ENCODE results near the gene TBL1X.

TBL1X gene

DNA sequence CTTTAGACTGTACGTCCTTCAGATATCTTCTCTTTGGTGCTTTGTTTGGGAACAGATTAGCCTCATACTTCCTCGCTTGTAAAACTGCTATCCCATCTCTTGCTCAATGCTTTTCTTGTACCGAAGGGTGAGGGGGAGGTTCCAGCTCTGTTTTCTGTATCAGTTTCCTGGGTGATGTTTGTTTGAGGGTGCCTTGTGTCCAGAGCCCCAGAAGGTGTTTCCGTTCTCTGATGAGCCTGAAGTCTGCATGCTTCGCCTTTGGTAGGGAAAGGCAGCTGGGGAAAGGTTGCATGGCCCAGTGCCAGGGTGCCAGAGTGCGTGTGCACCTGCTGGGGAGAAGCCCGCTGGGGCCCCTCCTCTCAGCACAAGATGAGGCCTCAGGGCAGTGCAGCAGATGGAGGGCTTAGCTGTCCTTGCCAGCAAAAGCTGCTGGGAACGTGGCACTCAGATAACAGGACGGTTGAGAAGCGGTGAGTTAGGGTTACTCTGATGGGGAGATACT is 73.7 kb downstream of the TBL1X start:
- no peak for DNase-seq

DNA sequence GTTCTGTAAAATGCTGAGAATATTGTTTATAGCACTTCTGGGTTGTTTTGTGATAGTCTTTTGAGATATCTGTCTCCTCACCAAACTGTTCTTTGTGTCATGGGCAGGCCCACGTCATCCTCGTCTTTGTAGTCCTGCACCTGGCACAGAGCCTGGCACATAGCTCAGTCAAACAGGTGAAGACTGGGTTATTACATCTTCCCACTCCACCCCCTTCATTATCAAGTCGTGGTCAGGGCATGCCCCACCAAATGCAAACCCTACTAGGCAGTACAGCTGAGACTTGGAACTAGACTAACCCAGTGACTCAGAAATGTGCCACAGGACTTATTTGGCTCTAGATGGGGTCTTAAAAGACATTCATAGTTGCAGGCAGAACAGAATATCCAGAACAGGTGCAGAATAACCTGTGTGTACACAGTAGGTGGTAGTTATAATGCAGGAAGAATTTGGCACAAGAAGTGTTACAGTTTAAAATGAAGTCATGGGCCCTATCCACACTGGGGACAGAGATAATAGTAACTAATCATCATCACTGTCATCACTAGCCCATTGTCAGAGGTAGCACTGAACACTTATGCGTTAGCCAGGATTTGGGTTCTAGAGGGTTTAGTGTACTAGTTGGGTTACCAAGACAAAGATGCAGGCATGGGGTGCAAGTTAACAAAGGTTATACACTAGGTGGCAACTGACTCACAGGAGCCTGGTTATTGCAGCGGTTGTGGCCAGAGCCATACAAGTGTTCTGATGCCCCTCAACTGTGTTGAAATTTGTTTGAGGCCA is 74.9 kb downstream of the TBL1X start:
- DNase-seq, result no peak

DNA sequence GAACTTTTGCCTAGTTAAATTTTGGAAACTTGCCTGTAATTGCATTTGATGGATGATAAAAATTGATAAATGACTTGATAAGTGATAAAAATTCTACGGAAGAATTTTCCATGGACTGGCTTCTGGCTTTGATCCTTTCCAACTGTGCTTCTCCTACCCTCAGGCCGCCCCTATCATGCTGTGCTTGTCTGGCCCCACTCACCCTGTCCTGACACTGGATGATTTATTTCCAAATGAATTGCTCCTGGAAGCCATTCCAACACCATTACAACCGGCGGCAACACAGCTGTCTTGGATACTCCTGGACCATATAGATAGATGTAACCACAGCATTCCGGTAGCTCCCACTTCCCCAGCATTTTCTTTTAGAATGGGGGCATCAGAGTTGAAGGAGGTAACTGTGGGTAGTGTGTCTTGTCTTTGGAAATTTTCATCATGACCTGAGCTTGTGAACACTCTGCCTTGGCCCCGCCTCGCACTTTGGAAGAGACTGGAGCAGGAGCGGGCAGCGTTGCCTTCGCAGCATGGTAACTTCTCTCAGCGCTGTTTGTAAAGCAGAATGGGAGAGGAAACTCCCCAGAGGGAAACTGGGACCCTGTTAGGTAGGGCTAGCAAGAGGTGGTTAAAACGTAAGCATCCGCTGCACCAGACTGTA is 77.4 kb downstream of the TBL1X start:
- no peak for DNase-seq

DNA sequence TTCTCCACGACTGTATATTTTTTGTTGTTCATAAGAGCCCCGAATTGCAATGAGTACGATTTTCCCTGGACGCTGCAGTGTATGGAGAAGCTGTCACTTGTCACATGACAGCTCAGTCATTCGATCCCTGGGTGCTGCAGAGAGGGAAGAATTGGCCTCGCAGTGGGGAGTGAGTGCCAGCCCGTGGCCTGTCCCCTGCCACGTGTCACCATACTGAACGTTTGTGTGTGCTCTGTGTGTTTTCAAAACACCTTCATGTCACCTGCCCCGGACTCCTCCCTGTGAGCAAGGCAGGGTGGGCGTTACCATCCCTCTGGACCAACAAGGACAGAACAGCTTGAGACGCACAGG is 77.9 kb downstream of the TBL1X start:
- DNase-seq, result no peak

DNA sequence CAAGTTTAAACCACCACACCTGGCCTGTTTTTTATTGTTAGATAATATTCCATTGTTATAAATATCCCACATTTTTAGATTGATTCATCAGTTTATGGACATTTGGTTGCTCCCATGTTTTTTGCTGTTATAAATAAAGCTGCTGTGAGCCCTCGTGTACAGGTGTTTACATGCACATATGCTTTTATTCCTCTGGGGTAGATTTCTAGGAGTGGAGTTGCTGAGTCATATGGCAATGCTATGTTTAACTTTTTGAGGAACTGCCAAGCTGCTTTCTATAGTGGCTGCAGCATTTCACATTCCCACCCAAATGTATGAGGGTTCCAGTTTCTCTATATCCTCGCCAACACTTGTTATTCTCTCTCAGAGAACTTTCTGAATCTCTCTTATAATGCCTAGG is 90.5 kb downstream of the TBL1X start:
- DNase-seq, result no peak

DNA sequence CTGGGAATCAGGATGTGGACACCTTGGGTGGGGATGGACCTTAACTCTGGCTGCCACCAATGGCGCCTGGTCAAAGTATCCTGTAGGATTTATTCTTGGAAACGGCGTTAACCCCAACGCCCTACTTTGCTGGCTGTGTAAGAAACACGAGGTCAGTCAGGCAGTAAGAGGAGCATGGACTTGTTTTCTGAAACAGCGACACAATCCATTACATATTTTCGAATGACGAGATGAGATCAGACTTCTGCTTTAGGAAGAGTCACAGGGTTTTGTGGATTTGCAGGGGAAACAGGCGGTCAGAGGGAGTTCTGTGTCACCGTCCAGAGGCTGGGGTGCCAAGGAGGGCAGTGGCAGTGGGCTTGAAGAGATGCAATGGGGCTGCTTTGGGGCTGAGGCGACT is 92.2 kb downstream of the TBL1X start:
- DNase-seq, result no peak

DNA sequence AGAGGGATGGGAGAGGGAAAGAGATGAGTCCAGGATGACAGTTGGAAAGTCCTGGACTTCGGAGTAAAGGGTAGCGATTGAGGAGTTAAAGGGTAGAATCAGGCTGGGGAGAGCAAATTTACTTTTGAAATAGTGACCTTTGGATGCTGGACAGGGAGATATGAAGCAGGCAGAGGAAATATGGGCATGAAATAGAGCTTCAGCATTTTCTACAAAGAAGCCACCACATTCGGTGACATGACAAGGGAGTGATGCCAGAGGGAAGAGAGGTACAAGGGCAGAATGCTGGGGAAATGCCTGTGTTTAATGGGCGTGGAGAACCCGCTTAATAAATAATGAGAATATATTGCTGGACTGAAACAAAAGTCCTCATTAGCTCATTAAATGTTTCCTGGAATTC is 92.7 kb downstream of the TBL1X start:
- DNase-seq, result no peak

DNA sequence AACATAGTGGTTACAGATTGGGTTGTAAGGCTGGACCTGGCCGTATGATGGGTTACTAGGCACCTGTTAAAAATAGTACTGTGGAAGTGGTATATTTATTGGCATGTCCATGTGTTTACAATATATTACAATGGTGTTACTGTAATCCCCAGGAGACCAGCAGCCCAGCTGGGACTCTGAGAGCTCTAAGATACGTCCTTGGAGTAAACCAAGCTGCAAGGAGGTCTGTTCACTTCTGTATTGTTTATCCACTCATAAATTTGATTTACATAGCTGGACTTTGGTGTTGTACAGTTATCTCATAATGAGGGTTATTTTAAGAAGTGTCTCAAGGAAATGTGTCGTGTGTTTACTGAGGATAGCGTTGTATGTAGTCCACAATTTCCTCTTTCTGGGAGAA is 93.8 kb downstream of the TBL1X start:
- DNase-seq, result no peak

DNA sequence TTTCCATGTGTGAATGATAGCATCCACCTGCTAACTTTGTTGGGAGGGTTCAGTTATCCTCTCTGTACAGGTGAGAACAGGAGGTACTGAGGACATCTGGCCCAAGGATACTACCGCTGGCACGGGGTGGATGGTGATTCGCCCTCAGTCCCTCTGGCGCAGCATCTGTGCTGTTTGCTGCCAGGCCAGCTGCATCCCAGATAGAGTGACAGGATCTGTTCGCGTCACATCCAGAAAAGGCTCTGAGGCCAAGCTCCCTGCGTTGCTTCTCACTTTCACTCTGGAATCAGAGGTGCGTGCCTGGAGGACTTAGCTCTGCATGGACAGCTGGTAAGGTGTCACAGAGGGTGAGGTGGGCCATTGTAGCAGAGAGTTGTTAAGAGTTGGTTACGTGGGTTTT is 95.4 kb downstream of the TBL1X start:
- no peak for DNase-seq

DNA sequence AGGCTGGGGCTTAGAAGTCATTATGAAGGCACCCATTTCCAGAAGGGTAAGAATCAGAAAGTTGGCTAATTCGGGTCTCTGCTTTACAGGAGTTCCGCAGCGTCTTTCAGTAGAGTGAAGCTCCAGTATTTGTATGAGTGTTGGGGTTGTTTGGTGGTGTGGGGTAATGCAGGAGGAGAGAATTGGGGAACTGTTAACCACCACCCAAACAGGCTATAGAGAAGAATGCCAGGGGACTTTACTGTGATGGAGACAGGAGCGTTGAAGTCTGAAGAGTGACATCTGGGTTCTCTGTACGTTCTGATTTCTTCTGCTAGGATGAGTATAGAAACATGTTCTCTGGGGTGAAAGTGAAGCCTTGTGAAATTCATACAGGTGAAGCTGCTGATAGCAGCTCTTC is 96.3 kb downstream of the TBL1X start:
- no peak for DNase-seq

DNA sequence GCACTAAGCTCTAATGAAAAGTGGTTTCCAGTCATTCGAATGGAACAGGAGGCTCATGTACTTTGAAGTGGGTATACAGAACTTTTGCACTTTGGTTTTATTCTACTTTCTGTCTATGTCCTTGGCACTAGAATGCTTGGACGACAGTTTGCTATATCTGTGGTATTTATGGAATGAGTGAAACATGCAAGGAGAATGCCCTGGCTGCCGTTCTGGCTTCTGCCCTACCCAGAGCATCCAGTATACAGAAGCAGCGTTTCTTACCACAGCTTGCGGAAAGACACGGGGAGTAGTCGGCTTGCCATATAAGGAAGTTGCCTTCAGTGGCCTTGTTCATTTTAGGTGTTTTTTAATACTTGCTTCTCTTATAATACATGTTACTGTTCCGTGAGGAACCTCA is 98.0 kb downstream of the TBL1X start:
- no peak for DNase-seq

DNA sequence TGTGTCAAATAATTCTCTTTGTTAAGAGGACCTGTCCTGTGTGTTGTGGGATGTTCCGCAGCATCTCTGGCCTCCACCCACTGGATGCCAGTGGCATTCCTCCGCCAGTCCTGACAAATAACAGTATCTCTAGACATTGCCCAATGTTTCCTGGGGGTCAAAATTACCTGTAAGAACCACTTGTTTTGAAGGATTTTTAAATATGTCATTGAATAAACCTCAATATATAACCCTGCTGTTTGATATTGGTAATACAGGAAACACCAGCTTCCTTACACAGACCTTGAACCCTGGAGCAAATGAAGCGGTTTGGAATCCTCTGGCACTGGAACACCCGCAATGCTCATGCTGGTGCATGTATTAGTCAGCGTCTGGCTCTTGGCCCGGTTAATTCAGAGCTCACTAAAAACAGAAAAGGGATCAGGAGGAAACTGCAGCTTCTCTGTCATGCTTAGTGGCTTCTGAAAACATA is 101.3 kb downstream of the TBL1X start:
- peak; percentile 36 for DNase-seq

DNA sequence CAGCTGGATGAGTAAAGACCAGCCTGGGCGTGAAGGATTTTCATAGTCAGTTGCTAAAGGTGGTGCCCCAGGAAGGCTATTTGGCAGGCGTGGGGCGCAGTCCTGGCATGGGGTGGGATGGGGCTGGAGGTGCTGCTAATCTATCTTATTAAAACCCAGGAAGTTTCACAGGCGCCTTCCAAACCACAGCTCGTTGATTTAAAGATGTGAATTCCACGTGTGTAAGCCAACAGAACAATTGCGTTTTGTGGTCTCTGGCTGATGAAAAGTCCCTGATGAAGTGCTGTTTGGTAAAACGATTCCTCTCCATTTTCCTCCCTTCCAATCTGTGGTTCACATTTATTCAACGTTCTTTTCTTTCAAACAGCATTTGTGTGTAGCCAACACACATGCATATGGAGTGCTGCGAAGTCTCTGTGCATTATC is 105.0 kb downstream of the TBL1X start:
- no peak for DNase-seq

DNA sequence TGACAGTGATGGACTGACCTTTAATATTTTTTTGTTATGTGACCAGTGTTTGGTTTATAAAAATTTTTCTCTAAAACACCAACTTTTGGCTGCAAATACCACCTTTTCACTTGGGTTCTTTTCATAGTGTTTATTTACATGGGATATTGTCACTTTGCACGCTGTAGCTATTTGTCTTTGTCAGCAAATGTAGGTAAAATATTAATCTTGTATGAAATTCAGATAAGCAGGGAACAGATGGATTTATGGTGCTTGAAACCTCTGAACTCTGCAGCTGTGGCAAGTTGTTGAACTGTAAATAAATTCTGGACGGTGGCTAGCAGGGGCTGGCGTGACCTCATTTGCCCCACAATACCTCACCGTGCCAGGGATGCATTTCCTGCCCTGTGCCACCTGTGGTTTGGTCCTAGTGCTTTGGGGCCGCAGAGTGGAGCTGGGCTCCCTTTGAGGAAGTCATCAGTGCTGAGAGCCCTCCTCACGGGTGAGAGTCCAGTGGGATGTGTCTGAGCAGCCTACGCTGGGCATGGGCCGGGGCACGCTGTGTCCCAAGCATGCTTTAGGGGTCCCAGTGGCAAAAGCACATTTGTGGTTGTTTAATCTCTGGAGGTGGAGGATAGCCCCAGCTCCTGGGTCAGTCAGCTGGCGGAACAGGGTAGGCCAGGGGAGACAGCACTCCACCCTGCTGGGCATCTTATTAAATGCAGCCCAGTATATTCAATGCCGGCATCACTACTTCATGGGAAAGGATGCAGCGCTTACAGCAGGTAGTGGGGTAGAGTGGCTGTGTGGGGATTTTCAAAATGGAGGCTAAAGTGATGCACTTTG is 108.6 kb downstream of the TBL1X start:
- DNase-seq, result no peak

DNA sequence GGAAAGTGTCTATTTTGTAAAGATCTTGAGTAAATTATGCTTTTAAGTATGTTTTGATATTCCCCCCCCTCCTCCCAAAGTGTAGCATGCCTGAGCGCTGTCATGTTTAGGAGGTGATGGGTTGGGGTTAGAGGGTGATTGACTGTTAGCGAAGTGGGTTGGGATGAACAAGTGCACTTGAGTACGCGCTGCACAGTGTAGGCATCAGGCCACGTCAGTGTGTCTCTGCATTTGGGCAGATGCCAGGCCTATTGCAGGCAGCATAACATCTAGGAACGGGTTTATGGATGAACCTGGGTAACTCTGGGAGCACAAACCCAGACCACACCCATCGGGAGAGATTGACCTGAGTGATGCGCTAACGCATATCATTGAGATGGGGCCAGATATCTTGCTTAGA is 111.2 kb downstream of the TBL1X start:
- DNase-seq, result no peak

DNA sequence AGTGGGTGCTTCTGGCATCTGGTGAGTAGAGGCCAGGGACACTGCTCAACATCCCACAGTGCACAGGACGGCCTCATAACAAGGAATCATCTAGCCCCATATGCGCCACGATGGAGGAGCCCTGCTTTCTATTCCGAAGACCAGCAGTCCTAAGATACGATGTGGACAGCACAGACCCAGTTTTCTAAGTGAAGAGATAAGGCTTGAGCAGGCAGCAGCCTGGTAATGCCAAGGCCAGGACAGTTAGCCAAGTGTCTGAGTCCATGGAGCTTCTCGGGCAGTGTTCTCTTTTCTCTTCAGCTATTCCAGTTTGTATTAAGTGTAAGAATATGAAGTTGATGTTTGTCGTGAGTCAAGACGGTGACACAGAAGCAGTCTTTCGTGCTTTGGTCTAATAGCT is 112.7 kb downstream of the TBL1X start:
- DNase-seq, result no peak

DNA sequence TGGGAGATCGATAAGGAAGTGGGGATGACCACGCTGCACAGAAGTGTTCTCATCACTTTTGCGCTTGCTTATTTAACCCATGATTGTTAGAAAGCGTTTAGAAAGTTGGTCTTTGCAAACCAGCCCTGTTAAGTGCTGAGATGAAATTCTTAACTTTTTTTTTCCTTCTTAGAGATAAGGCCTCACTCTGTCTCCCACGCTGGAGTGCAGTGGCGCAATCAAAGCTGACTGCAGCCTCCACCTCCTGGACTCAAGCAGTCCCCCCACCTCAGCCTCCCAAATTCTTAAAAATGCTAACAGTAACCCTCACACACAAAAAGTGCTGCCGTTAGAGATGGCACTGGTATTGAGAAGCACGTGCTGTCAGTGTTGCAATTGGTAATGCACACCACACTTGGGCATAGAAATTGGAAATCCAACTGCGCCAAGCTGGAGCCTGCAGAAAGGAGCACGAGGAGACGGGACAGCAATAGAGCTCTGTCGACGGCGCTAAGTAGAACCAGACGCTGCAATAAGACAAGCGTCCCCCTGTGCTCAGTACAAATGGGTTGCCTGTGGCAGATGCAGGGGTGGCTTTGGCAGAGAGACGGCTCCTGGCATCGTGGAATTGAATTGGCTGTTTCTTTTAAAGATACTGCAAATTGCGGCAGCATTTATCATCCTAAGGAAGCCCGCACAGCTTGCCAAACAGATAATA is 113.4 kb downstream of the TBL1X start:
- DNase-seq, result no peak

DNA sequence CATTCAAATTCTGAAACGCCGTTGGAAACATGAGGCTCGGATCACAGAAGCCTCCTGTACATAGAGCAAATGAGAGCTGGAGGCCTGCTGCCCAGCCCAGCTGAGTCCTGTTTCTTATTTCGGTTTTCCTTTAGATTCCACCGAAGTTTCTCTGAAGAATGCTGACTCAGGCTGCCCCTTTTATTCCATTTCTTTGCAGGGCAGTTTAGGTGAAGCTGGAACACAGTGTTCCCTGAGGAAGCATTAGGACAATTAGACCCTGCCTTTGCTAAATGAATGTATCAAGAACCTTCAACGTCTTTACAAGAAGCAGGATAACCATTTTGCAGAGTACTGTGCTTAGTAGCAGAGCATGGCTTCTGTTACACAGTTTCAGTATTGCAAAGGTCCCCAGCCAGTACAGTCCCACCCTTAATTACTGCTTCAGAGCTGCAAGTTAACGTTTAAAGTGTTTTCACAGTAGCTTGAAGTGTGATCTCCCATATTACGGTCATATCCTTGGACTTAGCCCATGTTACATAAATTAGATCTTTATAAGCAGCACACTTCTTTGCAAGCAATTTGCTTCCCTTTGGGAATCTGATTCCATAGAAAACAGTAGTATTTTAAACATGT is 117.0 kb downstream of the TBL1X start:
- no peak for DNase-seq

DNA sequence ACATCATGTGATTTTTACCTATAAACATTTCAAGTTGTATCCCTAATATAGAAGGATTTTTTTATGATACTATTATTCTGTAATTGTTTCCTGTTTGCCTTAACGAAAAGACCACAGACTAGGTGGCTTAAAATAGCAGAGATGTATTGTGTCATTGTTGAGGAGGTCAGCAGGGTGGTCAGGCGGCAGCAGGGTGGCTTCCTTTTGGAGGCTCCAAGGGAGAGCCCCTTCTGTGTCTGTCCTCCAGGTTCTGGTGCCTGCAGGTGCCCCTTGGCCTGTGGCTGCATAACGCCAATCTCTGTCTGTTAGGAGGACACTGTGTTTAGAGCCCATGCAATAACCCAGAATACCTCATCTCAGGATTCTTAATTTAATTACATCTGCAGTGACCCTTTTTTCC is 118.1 kb downstream of the TBL1X start:
- no peak for DNase-seq

DNA sequence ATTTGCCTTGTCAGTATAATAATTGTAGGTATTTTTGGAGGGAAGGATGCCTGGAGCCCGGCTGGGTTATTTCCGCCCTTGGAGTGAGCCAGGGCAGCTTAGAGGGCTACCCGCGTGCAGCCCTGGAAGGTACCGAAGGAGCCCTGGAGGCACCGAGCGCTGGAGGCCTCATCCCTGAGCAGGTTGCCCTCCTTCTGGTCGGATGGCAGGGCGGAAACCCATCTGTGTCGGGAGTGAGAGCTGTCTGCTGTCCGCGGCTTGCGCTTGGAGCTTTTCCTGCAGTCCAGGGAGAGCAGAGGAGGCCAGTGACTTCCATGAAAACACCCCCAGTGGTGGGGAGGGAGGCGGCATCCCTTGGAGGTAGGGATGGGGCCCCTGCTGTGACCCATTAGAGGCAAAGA is 122.1 kb downstream of the TBL1X start:
- no peak for DNase-seq

DNA sequence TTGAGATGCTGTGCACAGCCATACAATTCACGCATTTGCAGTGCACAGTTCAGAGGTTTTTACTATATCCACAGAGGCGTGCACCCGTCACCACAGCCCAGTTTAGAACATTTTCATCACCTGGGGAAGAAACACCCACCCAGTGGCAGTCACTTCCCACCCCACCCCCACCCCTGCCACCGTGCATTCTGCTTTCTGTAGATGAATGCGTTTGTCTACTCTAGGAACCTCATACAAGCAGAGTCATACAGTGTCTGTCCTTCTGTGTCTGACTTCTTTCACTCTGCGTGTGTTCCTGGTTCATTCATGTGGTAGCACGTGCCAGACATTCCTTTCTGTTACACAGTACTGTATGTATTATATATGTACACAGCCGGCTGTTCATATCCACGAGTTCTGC is 122.8 kb downstream of the TBL1X start:
- no peak for DNase-seq

DNA sequence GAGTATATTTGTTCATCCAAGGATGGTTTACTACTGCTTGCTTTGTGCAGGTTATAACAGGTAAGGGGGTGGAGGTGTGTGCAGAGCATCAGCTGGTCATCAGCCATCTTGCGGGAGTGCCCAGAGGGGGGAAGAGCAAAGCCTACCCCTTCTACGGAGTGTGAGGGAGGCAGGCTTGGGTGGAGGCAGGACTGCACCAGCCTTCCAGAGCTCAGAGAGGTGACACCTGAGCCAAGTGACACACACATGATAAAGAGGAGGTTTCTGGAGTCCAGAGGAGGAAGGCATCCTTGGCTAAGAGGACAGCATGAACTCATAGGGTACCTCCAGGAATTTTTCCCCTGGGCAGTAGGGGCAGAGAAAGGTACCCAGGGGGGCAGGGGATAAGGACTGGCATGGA is 126.6 kb downstream of the TBL1X start:
- DNase-seq, result no peak

DNA sequence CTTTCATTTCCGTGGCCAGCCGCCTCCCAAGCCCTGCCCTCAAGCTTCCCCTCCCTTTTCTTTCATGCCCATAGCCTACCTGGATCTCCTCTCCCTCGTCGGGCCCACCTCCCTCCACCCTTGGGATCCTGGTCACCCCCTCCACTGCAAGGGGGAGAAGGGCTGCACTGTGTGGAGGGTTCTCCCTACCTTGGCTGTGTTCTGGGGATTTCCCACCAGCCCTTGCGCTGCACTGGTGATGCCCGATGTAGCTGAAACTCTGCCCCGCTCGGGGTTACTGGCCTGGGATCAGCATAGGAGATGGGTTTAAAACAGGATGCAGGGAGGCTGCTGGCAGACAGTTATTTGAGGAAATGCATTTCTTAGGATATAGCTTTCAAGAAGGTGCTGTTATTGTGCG is 128.9 kb downstream of the TBL1X start:
- no peak for DNase-seq

Data from activated CD4-positive, alpha-beta T cell treated with anti-CD3 and anti-CD28 coated beads, Interleukin-2, amount 50 U/mL, for 16 hours (primary cell).